CD4-positive, CD25-positive, alpha-beta regulatory T cell (primary cell): Measurements from ENCODE around the gene KRTAP16-1. TPM values are rescaled to one million over a fixed set of nuclear protein-coding genes. Genes with fewer than 3 reads are reported as not detected.

Experiments
- ATAC-seq, 2 donors: fragments of 150-1000 bp; cut with Tn5 transposase; one replicate each; pipeline ENCODE4 v1.10.0; 2021; ENCODE audit warnings: low read depth in 2 of 2, moderate number of reproducible peaks in 2 of 2, moderate library complexity in 1 of 2
- DNase-seq, 3 donors: peaks; one replicate each; pipeline versions ENCODE4 v3.0.0 to v3.0.0-alpha.2; 2012 to 2022; ENCODE audit warnings: mixed read lengths in 1 of 3
- H3K27ac ChIP-seq: one replicate; pipeline ENCODE4 v1.7.0; 2013; ENCODE audit warnings: mild to moderate bottlenecking, low read length; ENCODE audit not compliant: insufficient read depth, poor library complexity, severe bottlenecking
- H3K27me3 ChIP-seq: one replicate; pipeline ENCODE4 v1.7.0; 2013; ENCODE audit warnings: low read length; ENCODE audit not compliant: control insufficient read depth, insufficient read depth
- H3K36me3 ChIP-seq: one replicate; pipeline ENCODE4 v1.7.0; 2013; ENCODE audit warnings: mild to moderate bottlenecking, low read length, moderate library complexity; ENCODE audit not compliant: control insufficient read depth, insufficient read depth
- H3K4me1 ChIP-seq: 2 replicates; pipeline ENCODE4 v1.7.0; 2013; ENCODE audit warnings: mild to moderate bottlenecking, low read length; ENCODE audit not compliant: insufficient read depth, control insufficient read depth, poor library complexity, severe bottlenecking
- H3K4me3 ChIP-seq: one replicate; pipeline ENCODE4 v1.7.0; 2013; ENCODE audit warnings: low read depth, mild to moderate bottlenecking, low read length, moderate library complexity
- H3K9me3 ChIP-seq, 2 experiments: 1 replicate in 1 of 2; 2 replicates in 1 of 2; pipeline ENCODE4 v1.7.0; 2013; ENCODE audit warnings: low read length in 2 of 2, mild to moderate bottlenecking in 1 of 2, moderate library complexity in 1 of 2; ENCODE audit not compliant: control insufficient read depth in 2 of 2
- H3K27ac Mint-ChIP-seq, 3 donors: one replicate each; pipeline ENCODE4 v1.8.0; 2020 to 2022; ENCODE audit warnings: mild to moderate bottlenecking in 3 of 3, mixed read lengths in 3 of 3, moderate library complexity in 2 of 3
- H3K27me3 Mint-ChIP-seq: one replicate; pipeline ENCODE4 v1.8.0; 2022; ENCODE audit warnings: mild to moderate bottlenecking, mixed read lengths
- H3K36me3 Mint-ChIP-seq: one replicate; pipeline ENCODE4 v1.8.0; 2020; ENCODE audit warnings: mixed read lengths
- H3K4me1 Mint-ChIP-seq, 4 donors: one replicate each; pipeline ENCODE4 v1.8.0; 2020 to 2022; ENCODE audit warnings: mixed read lengths in 4 of 4, mild to moderate bottlenecking in 1 of 4
- H3K4me3 Mint-ChIP-seq, 4 donors: one replicate each; pipeline ENCODE4 v1.8.0; 2020 to 2022; ENCODE audit warnings: mild to moderate bottlenecking in 4 of 4, mixed read lengths in 4 of 4, moderate library complexity in 3 of 4
- H3K9me3 Mint-ChIP-seq, 7 donors: one replicate each; pipeline ENCODE4 v1.8.0; 2020 to 2022; ENCODE audit warnings: mixed read lengths in 7 of 7, mild to moderate bottlenecking in 3 of 7, moderate library complexity in 2 of 7
- polyA plus RNA-seq, 4 donors: library from polyadenylated mRNA; unstranded; fragments of 300-500 nt; fragmentation: Illumina TruSeq; gene quantifications; one replicate each; pipeline ENCODE4 v1.2.3, GENCODE V29; 2021
- total RNA-seq: library from RNA; stranded (reverse); gene quantifications from one replicate; pipeline ENCODE4 v1.2.3, GENCODE V29; 2022

KRTAP16-1 gene
- total and polyA plus RNA-seq, 5 donors from 2014 or later: 0.17 to 0.42 TPM; not detected in 3

DNA sequence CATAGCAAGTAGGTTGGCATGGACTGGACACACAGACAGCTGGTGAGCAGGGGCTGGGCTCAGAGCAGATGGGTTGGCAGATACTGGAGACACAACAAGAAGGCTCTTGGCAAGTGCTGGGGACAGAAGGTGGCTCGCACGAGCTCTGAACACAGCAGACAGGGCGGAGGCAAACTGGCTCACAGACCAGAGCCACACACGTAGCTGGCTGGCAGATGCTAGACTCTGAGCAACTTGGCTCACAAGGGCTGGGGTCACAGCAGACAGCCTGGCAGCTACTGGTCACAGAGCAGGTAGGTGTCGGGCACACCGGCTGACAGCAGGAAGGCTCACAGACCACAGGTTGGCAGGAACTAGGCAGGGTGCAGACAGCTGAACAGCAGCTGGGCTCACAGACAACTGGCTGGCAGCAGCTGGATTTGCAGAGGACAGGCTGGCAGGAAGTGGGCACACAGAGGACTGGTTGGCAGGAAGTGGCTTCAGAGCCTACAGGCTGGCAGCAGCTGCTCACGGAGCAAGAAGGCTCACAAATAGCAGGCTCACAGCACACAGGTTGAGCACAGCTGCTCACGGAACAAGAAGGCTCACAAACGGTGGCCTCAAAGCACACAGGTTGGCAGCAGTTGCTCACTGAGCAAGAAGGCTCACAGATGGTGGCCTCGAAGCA, 725 bp downstream of the KRTAP16-1 start:
- DNase-seq: peak; percentile 69 to 98 (median 93)
- Mint-ChIP-seq H3K4me1 (peaks cover 25 to 80% (median 54%) of the 10 kb centered on the region in 4 donors), H3K27me3 (no peaks in the 10 kb centered on the region), H3K9me3 (peaks cover 0 to 2% (median 0%) of the 10 kb centered on the region in 7 donors), H3K27ac (peak overlapping the region; percentile 99), H3K4me3 (peak overlapping the region; percentile 82 to 88 (median 84)), H3K36me3 (peaks cover 9% of the 10 kb centered on the region)
- Histone ChIP-seq H3K9me3 (no peaks in the 10 kb centered on the region), H3K4me3 (peak overlapping the region; percentile 49), H3K36me3 (no peaks in the 10 kb centered on the region), H3K27me3 (no peaks in the 10 kb centered on the region), H3K4me1 (peaks cover 55% of the 10 kb centered on the region), H3K27ac (peak overlapping the region; percentile 83)
- peak; percentile 87 to 88 for ATAC-seq

DNA sequence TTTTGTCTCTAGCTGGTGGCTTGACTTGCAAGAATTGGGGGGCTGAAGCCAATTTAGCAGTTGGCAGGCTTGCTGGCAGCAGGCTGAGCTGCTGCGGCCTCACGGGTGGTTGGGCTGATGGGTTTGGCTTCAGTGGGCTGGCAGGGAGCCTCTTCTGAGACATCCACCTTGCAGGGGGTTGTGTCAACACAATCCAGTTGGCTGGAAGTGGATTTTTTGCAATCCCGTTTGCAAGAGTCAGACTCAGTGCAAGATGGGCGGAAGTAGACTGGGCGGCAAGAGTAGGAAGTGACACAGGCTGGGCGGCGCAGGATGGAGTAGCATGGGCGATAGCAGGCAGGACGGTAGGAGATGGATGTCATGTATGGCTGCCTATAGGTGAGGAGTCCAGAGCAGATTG, 1.5 kb downstream of the KRTAP16-1 start:
- peak overlapping the region; percentile 99 for H3K27ac Mint-ChIP-seq
- peaks cover 0 to 2% (median 0%) of the 10 kb centered on the region in 7 donors for H3K9me3 Mint-ChIP-seq
- H3K36me3 Mint-ChIP-seq: peaks cover 9% of the 10 kb centered on the region
- ATAC-seq: no peak
- H3K4me1 Mint-ChIP-seq: peaks cover 25 to 77% (median 54%) of the 10 kb centered on the region in 4 donors
- no peaks in the 10 kb centered on the region for H3K36me3 ChIP-seq
- peak overlapping the region; percentile 83 for H3K27ac ChIP-seq
- peak overlapping the region; percentile 49 for H3K4me3 ChIP-seq
- no peak for DNase-seq
- peaks cover 55% of the 10 kb centered on the region for H3K4me1 ChIP-seq
- H3K9me3 ChIP-seq: no peaks in the 10 kb centered on the region
- H3K4me3 Mint-ChIP-seq: peak overlapping the region; percentile 82 to 88 (median 84)
- no peaks in the 10 kb centered on the region for H3K27me3 Mint-ChIP-seq
- no peaks in the 10 kb centered on the region for H3K27me3 ChIP-seq

DNA sequence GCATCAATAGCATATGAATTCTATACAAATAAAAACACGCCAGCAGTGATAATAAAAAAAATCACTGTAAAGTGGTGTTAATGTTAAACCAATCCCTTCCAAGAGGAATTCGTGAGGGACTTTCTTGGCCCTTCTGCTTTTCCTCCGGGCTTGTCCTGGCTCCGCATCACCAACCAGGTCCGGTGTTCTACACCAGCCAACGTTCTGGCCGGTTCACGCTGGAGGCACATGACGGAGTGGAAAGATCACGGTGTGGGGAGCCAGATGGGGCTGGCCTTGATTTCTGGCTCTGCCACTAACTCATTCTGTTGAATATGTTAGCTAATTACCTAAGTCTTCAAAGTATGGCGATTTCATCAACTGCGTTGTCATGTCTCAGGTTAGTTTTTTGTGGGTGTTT, 5.0 kb downstream of the KRTAP16-1 start:
- Mint-ChIP-seq H3K27me3 (no peaks in the 10 kb centered on the region), H3K36me3 (peaks cover 6% of the 10 kb centered on the region), H3K9me3 (peaks cover 0 to 5% (median 3%) of the 10 kb centered on the region in 7 donors), H3K27ac (no peak overlapping the region), H3K4me1 (peaks cover 23 to 59% (median 44%) of the 10 kb centered on the region in 4 donors), H3K4me3 (no peak overlapping the region)
- Histone ChIP-seq H3K36me3 (no peaks in the 10 kb centered on the region), H3K4me3 (no peak overlapping the region), H3K9me3 (no peaks in the 10 kb centered on the region), H3K27me3 (no peaks in the 10 kb centered on the region), H3K27ac (no peak overlapping the region), H3K4me1 (peaks cover 30% of the 10 kb centered on the region)
- no peak for ATAC-seq
- no peak for DNase-seq

DNA sequence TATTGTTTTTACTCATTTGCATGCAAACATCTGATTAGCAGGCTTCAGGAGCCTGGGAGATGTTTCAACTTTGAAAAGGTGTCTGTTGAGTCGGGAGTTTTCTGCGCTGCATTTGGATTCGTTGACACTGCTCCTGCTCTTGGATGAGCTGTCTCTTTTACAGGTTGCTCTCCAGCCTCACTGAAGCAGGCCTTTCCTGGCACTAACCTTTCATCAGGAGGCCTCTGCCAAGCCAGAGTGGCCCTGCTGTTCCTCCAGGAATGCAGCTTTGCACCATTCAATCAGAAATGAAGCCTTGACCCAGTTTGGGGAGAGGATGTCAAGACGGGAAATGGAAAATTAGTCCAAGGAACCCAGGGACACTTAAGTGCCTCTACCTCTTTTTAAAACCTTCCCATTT, 6.1 kb downstream of the KRTAP16-1 start:
- H3K27me3 Mint-ChIP-seq: no peaks in the 10 kb centered on the region
- Histone ChIP-seq H3K36me3 (no peaks in the 10 kb centered on the region), H3K4me1 (peaks cover 19% of the 10 kb centered on the region), H3K27me3 (no peaks in the 10 kb centered on the region), H3K4me3 (no peak overlapping the region), H3K27ac (no peak overlapping the region), H3K9me3 (no peaks in the 10 kb centered on the region)
- no peak overlapping the region for H3K4me3 Mint-ChIP-seq
- peaks cover 0 to 5% (median 3%) of the 10 kb centered on the region in 7 donors for H3K9me3 Mint-ChIP-seq
- no peak for DNase-seq
- peak overlapping the region in 1 of 3 donors; percentile 13 for H3K27ac Mint-ChIP-seq
- peaks cover 3% of the 10 kb centered on the region for H3K36me3 Mint-ChIP-seq
- no peak for ATAC-seq
- H3K4me1 Mint-ChIP-seq: peaks cover 15 to 48% (median 34%) of the 10 kb centered on the region in 4 donors

DNA sequence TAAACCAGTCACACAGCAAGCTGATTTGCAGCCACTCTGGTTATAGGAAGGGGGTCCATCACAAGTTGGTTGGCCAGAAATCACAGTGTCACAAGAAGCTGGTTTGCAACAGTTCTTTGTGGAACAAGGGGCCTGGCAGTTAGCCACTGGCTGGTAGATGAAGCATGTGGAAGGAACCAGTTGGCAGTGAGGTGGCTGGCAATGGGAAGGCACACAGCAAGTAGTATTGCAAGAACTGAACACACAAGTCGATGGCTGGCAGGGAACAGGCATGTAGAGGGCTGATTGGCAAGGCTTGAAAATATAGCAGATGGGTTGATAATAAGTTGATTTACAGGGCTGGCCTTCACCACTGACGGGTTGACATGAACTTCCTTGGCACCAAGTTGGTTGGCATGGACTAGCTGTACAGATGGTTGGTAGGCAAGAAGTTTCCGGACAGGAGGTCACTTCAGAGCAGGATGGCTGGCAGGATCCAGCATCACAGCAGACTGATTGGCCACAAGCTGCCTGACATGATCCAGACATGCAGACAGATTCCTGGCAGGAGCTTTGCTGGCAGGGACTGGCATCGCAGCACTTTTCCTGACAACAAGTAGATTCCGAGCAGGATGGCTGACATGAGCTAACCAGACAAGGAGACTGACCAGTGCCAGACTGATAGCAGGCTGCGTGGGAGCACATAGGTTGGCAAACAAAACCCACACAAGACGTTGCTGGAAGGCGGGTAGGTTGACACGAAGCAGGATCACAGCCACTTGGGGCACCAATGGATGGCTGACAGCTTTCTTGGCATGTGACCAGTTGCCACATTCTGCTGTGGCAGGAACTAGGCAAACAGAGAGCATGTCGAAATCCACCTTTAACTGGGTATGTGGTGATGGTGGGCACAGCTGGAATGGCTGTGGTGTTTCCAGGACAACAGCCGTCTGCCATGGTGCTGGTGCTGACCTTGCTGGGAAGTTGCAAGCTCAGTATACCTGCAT, 6.9 kb downstream of the KRTAP16-1 start, which contains the start of gene KRTAP29-1:
KRTAP29-1 (minus strand) TSS at position 936 of the 986 bp plus-strand sequence; CDS start at position 936, 0 bp downstream.
- Histone ChIP-seq H3K27me3 (no peaks in the 10 kb centered on the region), H3K4me1 (peaks cover 11% of the 10 kb centered on the region), H3K27ac (no peak within 1 kb of the TSS), H3K36me3 (no peaks in the 10 kb centered on the region), H3K9me3 (no peaks in the 10 kb centered on the region), H3K4me3 (no peak within 1 kb of the TSS)
- peaks cover 9 to 40% (median 26%) of the 10 kb centered on the region in 4 donors for H3K4me1 Mint-ChIP-seq
- H3K27ac Mint-ChIP-seq: peak within 1 kb of the TSS in 2 of 3 donors; percentile 16 to 74
- peaks cover 3% of the 10 kb centered on the region for H3K36me3 Mint-ChIP-seq
- H3K27me3 Mint-ChIP-seq: no peaks in the 10 kb centered on the region
- H3K4me3 Mint-ChIP-seq: no peak within 1 kb of the TSS
- no peak for DNase-seq
- ATAC-seq: no peak
- peaks cover 0 to 5% (median 3%) of the 10 kb centered on the region in 7 donors for H3K9me3 Mint-ChIP-seq

DNA sequence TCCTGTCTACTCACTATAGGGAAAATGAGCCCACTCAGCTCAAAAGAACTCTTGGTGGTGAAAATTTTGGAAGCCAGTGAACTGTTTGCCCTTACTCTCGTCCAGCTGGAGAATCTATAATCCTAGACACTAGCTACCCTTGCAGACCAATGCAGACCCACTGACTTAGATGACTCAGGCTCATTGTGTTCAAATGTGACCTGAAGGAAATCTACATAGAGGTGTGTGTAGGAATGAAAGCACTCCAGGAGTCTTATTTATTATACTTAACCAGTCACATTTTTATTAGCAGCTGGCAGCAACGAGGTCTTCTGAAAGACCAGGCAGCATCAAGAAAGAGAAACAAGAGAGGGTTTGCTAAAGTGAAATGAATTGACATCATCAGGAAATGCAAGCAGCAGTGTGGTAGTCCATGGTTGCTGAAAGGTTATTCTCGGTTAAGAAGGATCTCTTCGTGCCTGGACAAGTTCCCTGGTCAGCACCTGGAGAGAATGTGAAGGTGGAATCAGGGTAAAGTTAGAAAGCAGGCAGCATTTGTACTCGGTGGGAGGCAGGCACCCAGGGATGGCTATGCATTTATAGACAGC, 7.8 kb downstream of the KRTAP16-1 start:
- H3K4me3 Mint-ChIP-seq: no peak overlapping the region
- Histone ChIP-seq H3K27ac (no peak overlapping the region), H3K4me1 (peaks cover 3% of the 10 kb centered on the region), H3K27me3 (no peaks in the 10 kb centered on the region), H3K9me3 (no peaks in the 10 kb centered on the region), H3K4me3 (no peak overlapping the region), H3K36me3 (no peaks in the 10 kb centered on the region)
- DNase-seq (no peak), ATAC-seq (no peak)
- H3K36me3 Mint-ChIP-seq: peaks cover 3% of the 10 kb centered on the region
- no peaks in the 10 kb centered on the region for H3K27me3 Mint-ChIP-seq
- peak overlapping the region in 2 of 3 donors; percentile 16 to 93 for H3K27ac Mint-ChIP-seq
- peaks cover 5 to 31% (median 17%) of the 10 kb centered on the region in 4 donors for H3K4me1 Mint-ChIP-seq
- H3K9me3 Mint-ChIP-seq: peaks cover 0 to 5% (median 3%) of the 10 kb centered on the region in 7 donors

DNA sequence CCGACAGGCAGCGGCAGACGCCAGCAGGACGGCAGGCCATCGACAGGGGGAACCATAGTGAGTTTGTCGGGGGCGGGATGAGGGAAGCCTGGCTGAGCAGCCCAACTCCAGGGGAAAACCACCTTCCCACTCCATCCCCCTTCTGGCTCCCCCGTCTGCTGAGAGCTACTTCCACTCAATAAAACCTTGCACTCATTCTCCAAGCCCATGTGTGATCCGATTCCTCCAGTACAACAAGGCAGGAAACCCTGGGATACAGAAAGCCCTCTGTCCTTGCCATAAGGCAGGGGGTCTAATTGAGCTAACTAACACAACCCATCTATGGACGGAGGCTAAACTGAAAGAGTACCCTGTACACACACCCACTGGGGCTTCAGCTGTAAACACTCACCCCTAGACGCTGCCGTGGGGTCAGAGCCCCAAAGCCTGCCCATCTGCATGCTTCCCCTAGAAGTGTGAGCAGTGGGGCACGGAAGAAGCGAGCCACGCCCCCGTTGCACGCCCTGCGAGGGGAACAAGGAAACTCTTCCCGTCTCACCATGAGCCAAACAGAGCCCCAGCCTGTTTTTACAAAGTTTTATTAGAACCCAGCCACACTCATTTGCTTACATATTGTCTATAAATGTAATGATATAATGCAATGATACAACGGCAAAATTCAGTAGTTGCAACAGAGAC, 10.5 kb downstream of the KRTAP16-1 start:
- Histone ChIP-seq H3K4me1 (no peaks in the 10 kb centered on the region), H3K9me3 (no peaks in the 10 kb centered on the region), H3K27me3 (no peaks in the 10 kb centered on the region), H3K36me3 (no peaks in the 10 kb centered on the region), H3K4me3 (no peak overlapping the region), H3K27ac (no peak overlapping the region)
- H3K27me3 Mint-ChIP-seq: peaks cover 13% of the 10 kb centered on the region
- H3K27ac Mint-ChIP-seq: no peak overlapping the region
- H3K4me3 Mint-ChIP-seq: no peak overlapping the region
- no peak for DNase-seq
- ATAC-seq: no peak
- H3K4me1 Mint-ChIP-seq: peaks cover 4 to 21% (median 9%) of the 10 kb centered on the region in 4 donors
- H3K9me3 Mint-ChIP-seq: peaks cover 0 to 8% (median 3%) of the 10 kb centered on the region in 7 donors
- H3K36me3 Mint-ChIP-seq: peaks cover 3% of the 10 kb centered on the region
